Activated CD4-positive, alpha-beta T cell treated with anti-CD3 and anti-CD28 coated beads, Interleukin-2, amount 50 U/mL, for 1 hour (primary cell): ENCODE results near the gene DDX19B.

Experiments used
- DNase-seq: peaks from one replicate; pipeline ENCODE4 v3.0.0-alpha.2; 2020

DDX19B gene

DNA sequence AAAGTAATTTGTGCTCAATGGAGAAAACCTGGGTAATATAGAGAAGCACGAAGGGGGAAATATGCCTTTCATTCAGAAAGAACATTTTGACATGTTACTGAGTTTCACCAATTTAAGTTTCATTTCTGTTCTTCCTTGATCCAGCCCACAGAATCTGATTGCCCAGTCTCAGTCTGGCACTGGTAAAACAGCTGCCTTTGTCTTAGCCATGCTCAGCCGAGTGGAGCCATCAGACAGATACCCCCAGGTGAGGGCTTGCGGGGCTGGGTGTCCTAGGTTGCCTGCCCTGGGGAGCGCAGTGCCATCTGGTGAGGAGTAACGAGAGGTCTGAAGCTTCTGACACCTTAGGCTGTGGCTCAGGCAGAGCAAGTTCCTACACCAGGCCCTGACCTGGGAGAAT lies 65.4 kb downstream of the DDX19B start:
- DNase-seq: no peak

DNA sequence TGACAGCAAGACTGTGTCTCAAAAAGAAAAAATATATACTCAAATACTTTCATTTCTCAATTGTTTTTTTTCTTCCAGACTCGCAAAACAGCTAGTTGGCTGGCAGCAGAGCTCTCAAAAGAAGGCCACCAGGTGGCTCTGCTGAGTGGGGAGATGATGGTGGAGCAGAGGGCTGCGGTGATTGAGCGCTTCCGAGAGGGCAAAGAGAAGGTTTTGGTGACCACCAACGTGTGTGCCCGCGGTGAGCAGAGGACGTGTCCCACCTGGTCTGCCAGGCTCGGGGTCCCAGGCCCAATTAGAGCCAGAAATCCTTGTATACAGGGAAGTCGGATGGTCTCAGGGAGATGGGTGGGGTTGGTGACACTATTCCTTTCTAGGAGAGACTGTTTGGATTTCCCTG lies 71.2 kb downstream of the DDX19B start:
- DNase-seq: peak; percentile 42

DNA sequence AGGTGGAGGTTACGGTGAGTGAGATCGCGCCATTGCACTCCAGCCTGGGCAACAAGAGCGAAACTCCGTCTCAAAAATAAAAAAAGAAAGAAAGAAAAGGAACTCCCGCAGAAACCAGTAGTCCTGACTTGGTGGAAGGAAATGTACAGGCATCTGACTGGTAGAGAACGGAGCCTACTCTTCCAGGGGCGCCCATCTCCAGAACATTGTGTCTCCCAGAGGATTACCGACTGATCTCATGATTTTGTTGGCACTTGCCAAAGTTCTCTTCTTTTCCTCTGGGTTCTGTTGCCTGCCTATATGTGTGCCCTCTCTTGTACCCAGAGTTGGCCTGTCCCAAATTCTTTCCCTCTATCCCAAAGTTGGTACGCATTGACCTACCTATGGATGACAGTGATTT lies 71.9 kb downstream of the DDX19B start:
- DNase-seq: no peak

DNA sequence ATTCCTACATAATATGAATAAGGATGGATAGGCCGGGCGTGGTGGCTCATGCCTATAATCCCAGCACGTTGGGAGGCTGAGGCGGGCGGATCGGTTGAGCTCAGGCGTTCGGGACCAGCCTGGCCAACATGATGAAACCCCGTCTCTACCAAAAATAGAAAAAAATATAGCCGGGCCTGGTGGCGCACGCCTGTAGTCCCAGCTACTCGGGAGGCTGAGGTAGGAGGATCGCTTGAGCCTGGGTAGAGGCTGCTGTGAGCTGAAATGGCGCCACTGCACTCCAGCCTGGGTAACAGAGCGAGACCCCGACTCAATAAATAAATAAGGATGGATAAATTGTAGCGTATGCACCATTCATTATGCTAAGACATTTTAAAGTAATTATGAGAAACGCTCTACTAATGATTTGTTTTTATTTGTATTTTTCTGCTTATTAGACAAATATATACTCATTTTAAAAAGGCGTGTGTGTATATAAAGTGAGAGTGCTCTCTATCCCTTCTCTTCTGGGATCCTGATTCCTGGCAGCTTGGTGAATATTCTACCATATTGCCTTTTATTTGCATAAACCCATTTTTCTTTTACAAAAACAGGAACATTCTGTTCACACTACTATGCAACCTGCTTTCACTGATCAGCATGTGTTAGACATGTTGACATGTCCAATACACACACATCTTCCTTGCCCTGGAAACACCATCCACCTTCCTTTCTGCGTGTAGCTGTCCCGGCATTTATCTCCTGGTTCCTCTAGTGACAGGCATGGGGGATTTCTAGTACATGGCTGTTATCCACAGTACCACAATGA lies 74.1 kb downstream of the DDX19B start:
- DNase-seq: no peak

DNA sequence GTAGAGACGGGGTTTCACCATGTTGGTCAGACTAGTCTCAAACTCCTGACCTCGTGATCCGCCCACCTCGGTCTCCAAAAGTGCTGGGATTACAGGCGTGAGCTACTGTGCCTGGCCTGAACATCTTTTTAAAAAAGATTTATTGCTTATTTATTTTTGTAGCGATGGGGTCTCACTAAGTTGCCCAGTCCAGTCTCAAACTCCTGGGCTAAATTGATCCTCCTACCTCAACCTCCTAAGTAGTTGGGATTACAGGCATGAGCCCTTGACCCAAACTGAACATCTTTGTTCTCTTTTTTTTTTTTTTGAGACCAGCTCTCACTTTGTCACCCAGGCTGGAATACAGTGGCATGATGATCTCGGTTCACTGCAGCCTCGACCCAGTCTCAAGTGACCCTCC lies 75.2 kb downstream of the DDX19B start:
- no peak for DNase-seq

DNA sequence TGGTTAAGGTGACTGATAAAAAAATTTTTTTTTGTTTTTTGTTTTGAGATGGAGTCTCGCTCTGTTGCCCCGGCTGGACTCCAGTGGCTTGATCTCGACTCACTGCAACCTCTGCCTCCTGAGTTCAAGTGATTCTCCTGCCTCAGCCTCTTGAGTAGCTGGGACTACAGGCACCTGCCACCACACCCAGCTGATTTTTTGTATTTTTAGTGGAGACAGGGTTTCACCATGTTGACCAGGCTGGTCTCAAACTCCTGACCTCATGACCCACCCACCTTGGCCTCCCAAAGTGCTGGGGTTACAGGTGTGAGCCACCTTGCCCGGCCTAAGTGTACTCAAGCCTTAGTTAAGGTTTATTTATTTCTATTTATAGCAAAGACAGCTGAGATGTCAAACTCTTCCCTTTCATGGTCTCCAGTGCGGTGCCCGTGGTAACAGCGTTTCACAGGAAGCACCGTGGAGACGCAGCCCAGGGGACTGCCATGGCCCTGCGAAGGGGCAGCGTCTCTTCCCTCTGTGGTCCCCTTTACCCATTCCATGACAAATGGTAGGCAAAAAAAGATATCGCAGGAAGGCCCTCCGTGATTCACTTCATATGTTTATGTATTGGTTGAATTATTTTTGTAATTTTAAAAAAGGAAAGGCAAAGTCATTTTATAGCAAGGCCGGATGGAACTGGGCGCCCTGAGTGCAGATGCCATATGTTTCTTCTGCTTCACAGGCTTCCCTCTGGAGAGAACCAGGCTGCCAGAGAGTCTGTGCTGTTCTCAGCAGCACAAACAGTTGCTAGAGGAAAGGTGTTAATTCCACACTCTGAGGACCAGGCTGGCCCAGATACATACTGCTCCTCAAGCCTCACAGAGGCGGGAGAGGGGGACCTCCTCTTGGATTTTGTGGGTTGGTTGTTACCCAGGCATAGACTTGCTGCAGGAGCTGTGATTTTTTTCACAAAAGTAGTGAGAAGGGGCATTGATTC lies 76.9 kb downstream of the DDX19B start:
- no peak for DNase-seq

DNA sequence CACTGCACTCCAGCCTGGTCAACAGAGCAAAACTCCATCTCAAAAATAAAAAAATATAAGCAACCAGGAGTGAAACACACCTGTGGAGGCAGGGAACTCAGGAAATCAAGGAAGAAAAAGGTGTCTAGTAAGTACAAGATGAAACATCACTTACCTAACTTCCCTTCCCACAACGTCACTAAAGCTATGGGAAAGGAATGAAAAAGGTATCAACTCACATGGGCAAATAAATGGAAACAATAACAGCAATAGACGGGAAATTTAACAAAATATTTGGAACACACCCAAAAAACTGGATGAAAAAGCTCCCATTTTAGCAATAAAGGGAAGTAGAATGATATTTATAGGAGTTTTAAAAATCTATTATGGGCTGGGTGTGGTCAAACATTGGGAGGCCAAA lies 78.8 kb downstream of the DDX19B start:
- DNase-seq: no peak

DNA sequence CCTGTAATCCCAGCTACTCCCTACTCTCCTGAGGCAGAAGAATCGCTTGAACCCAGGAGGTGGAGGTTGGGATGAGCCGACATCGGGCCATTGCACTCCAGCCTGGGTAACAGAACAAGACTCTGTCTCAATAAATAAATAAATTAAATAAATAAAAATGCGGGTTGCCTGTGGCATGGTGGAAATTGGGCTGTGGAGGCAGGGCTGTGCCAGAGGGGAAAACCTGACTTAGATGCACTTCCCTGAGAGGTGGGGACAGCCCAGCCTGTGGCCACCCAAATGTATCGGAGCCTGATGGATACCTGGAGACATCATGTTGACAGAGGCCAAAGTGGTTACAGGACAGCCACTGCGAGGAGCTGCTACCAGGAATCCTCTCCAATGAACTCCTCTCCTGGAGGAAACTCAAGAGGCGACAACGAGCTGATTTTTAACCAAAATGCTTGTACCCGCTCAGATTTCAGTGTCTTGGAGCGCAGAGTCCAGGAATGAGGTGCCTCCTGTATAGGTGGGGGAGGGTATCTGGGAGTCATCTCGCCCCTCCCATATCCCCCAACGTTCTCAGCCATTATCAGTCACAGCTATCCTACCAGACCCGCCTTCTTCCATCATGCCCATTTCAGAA lies 80.0 kb downstream of the DDX19B start:
- DNase-seq: no peak

DNA sequence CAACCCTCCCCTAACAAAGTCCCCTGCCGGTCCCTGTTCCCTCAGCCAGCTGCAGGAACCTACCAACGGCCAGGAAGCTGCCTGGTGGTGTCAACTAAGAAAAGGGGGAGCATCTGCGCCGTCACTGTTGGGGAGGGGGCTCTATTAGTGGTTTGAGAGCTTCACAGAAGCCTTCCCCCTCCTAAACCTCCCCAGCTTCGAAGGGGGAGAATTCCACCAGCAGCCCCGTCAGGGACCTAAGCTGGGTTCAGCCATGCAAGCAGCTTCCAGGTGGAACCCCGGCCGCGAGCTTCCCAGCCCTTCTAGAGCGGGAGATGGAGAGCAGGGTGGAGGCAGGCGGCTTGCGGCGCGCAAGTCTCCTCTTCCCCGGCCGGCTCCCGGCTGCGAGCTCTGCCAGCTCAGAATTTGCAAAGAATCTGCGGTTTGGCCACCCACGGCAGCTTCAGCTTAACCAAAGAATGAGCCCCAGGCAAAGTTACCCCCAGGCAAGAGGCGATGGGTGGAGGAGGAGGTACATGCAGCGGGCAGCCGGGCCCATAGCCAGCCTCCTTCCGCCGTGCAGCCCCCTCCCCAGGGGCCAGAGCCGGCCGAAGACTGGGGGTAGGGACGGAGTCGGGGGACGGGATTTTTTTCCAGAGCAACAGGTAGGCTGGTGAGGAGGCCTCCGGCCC lies 81.4 kb downstream of the DDX19B start:
- DNase-seq: peak; percentile 53

DNA sequence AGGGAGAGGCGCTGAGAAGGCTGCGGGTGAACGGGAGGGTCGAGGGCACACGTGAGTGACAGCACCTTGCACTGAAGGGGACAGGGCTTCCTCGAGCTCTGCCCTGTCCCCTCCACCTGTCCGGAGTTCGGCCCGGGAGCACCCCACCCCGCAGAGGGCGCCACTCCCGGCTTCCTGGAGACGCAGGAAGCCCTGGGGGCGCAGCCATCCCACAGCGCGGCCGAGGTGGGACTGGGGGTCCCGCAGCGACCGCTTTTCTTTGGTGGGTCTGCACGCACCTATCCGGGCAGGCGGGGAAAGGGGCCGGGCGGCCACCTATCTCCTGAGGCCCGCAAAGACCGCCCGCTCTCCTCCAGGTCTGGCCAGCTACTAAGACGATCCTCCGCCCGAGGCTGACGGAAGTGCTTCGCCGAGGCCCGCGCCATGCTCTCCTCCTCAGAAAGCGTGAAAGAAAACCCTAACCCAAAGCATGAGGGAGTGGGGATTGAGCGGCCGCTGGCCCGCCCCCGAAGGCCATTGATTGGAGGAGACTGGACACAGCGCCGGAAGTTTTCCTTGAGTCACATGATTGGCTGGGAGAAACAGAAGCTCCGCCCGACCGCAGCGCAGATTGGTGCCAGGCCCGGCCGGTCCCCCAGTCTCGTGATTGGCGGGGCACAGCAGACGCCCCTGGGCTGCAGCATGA lies 82.1 kb downstream of the DDX19B start:
- peak; percentile 94 for DNase-seq

DNA sequence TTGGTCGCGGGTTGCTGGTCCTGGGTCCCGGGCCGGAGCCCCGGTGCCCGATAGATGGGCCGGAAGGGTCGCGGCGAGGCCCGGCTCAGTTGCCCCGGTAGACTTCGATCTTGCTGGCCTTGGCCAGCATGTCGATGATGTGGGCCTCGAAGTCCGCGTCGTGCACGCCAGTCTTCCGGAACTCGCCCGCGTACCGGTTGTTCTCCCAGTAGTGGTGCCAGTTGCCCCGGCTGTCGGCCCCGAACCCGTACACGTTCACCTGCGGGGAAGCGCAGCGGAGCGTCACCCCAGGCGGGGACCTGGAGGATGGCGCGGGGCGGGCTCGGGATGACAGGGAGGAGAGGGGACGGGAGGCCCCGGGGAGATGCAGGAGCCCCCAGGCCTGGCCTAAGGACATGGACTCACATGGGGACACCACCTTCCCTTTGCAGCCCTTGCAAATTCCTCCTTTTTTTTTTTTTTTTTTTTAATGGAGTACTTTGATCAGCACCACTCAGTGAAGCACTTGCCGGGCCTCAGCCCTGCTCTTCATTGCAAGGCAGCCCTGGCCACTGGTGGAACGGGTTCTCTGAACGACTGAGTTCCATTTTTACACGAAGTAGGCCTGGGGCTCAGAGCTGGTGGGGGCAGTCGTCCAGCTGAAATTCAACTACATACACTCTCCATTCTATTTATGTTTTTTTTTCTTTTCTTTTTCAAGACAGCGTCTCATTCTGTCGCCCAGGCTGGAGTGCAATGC lies 82.8 kb downstream of the DDX19B start:
- DNase-seq: no peak

DNA sequence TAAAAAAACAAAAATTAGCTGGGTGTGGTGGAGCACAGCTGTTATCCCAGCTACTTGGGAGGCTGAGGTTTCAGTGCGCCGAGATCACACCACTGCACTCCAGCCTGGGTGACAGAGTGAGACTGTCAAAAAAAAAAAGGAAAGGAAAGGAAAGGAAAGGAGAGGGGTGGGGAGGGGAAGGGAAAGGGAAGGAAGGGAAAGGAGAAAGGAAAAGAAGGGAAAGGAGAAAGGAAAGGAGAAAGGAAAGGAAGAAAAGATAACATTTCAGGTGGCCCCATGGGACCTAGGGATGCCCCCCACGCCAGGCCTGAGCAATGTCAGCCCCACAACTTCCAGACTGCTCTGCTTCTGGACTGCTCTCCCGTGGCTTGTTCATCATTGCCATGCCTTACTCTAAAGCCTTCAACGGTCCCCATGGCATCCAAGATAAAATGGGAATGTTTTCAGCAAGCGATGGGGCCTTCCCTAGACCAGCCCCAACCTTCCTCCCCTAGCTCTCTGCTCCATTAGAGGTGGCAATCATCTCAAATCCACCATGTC lies 84.5 kb downstream of the DDX19B start:
- DNase-seq: no peak
